Measurements from ENCODE around the gene EFCAB8.

The EFCAB8 gene

DNA sequence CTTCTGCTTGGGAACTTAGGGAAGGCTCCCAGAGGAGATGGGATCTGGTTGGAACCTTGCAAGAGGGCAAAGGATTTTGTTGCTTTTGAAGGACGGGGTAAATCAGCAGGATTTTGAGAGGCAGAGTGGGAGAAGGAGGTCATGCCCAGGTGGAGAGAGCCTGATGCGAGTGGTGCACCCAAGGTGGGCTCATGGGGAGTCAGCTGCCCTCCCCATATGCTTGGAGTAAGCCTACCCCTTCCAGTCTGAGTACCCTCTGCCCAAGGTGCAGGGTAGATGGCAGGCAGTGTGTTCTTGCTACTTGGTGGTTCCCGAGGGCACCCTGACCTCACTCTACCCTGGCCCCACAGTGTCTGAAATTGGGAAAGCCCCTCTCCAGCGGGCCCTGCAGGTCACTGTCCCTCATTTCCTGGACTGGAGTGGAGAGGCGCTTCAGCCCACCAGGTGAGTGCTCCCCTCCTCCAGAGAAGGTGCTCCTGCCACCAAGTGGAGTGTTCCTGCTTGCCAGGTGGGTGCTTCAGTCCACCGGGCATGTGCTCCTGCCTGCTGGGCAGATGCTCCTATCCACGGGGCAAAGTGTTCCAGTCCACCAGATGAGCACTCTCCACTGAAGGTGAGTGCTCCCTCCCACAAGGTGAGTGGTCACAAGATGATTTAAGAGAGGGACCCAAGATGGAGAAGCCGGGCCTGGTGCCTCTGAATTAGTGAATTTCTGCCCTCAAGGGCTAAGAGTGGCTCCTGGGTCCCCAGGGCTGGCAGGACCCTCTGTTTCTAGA is 152.1 kb downstream of the EFCAB8 start:
- no peak for TF ChIP-seq CTCF (IDR thresholded peaks at IDR 0.05; ENCODE audit: insufficient read depth, low read length, missing control alignments)
- ChIA-PET CTCF (no interaction called here), POLR2A (no interaction called here)
- no peak for DNase-seq (ENCODE audit: low read depth, low spot score)
- no peak overlapping the region for H3K4me3 ChIP-seq (ENCODE audit: low read depth, low read length)
